IPS-18c (cell line): ENCODE results near the gene CNTN1.
"Not testable (repeated sequence)": the region's sequence is repeated elsewhere in the genome, so short reads cannot be mapped to it uniquely, and the experiment has no call there.

Source experiments
- H3K4me3 ChIP-seq: 2 replicates; pipeline ENCODE4 v1.7.0; 2013; ENCODE audit warnings: low read depth, mild to moderate bottlenecking, low read length, moderate library complexity; ENCODE audit not compliant: insufficient read depth
- H3K9me3 ChIP-seq: one replicate; pipeline ENCODE4 v1.6.1; 2013; ENCODE audit warnings: mild to moderate bottlenecking, low read length, moderate library complexity; ENCODE audit not compliant: control insufficient read depth, insufficient read depth

Gene CNTN1

DNA sequence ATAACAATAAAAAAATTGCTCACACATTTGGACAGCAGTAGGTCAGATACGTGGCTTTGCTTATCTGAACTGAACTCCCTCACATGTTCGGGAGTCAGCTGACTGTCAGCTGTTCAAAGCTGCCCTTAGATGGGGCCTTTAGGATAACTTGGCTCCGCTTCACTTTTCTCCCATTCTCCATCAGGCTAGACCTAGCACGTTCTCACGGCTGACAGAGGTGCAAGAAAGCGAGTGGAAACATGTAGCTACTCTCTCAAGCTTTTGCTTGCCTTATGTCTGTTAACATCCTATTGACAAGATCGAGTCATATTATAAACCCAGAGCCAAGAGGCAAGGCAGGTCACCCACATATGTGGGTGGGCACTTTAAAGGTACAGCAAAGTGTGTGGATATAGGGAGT, 383.9 kb downstream of the CNTN1 start:
- no peak overlapping the region for H3K4me3 ChIP-seq
- H3K9me3 ChIP-seq: no peaks in the 10 kb centered on the region

DNA sequence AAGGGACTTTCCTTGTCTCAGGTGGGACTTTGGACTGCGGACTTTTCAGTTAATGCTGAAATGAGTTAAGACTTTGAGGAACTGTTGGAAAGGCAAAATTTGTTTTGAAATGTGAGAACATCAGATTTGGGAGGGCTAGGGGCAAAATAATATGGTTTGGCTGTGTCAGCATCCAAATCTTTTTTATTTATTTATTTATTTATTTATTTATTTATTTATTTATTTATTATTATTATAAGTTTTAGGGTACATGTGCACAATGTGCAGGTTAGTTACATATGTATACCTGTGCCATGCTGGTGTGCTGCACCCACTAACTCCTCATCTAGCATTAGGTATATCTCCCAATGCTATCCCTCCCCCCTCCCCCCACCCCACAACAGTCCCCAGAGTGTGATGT, 389.0 kb downstream of the CNTN1 start:
- not testable (repeated sequence) for H3K9me3 ChIP-seq, H3K4me3 ChIP-seq

DNA sequence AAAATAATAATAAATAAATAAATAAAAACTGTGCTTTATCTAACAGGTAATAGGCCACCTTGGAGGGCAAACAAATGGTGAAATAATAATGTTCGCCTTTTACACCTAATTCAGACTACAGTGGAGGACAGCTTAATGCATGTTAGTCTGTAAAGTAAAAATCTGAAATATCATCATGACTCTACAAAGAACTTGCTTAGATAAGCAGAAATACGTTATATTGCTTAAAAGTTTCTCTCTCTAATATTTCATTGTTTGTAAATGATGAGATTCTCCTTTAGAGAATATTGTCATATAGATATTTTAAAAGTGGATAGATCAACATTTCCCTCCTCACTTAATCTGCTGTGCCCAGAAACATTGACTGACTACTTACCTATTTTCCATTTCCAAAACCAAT, 397.2 kb downstream of the CNTN1 start:
- Histone ChIP-seq H3K9me3 (no peaks in the 10 kb centered on the region), H3K4me3 (no peak overlapping the region)

DNA sequence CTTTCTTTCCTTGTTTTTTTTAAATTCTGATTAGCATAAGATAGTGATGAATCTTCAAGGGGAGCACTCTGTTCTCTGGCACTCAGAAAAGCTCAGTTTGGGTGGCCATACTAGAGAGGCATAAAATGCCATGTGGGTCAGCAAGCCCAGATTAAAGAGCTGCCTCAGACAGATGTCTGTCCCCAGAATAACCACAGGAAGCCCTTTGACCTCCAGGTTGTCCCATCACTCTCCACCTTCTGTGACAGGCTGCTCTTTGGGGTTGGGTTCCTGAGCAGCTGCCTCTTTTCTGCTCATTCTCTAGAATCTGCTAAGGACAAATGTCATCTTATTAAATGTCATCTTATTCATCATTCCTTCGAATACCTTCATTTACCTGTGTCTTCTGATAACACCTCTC, 399.9 kb downstream of the CNTN1 start:
- Histone ChIP-seq H3K4me3 (no peak overlapping the region), H3K9me3 (no peaks in the 10 kb centered on the region)

DNA sequence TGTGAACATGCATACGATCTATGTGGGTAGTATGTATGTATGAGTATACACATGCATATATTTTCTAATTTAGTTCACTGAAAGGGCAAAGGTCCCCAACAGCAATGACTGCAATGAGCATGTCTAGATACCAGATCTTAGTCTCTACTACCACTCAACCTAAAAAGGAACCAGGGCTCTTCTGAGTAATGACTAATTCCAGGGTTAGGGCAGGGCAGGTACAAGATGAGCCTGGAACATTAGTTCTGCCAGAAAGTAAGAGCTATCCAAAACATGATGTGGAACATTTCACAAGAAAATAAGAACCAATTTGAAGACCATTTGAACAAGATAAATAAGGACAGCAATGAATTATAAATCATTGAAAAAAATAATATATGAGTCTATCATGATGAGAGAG, 404.6 kb downstream of the CNTN1 start:
- H3K9me3 ChIP-seq: no peaks in the 10 kb centered on the region

DNA sequence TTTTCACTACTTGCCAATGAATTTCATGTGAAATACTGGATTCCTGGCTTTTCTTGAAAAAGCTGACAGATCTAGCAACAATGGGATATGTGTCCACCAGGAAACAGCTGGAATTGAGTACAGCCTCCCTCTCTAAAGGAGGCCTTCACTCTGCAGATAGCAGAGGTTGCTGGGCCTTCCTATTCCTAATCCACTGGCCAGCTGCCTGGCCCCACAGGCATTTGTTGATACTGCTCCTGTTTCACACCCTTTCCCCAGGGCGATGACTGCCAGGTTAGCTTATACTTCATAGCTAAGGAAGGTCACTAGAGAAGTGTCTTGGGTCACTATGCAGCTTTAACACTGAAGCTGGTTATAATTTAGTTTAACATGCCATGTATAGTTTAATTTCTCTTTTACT, 408.3 kb downstream of the CNTN1 start:
- Histone ChIP-seq H3K4me3 (no peak overlapping the region), H3K9me3 (no peaks in the 10 kb centered on the region)

More for the DNA sequence above, 404.6 kb downstream of the CNTN1 start:
- no peak overlapping the region for H3K4me3 ChIP-seq

DNA sequence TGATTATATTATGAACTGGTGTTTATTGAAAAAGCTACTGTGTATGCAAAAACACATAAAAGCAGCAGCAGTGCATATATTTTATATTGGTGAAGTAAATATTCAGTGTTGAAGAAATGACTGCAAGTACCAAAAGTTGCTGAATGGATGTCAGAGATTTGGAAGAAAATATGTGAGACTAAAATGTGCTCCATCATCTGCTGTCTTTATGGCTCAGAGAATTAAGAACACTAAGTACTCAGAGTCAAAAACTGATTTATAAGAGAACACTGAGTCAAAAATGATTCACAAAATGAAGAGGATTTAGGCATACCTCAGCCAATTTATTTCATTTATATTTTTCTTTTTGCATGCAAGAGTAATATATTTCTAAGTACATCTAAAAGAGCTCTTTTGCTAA, 409.6 kb downstream of the CNTN1 start:
- no peak overlapping the region for H3K4me3 ChIP-seq
- H3K9me3 ChIP-seq: no peaks in the 10 kb centered on the region

DNA sequence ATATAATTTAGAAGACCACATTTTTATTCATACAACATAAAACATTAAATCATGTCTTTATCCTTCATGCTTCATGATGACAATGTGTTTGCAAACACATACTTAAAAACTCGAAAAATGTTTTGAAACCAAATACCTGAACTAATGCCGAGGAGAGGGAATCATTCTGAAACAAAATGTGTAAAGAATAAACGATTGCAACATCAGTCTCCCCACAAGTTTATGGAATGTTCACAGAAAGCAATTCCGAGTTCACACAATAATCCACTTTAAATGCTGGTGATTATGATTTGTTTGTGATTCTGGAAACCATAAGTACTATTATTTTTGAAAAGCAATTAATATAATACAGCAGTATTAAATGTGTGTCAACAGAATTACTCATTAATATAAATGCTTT, 411.4 kb downstream of the CNTN1 start:
- Histone ChIP-seq H3K4me3 (no peak overlapping the region), H3K9me3 (no peaks in the 10 kb centered on the region)

DNA sequence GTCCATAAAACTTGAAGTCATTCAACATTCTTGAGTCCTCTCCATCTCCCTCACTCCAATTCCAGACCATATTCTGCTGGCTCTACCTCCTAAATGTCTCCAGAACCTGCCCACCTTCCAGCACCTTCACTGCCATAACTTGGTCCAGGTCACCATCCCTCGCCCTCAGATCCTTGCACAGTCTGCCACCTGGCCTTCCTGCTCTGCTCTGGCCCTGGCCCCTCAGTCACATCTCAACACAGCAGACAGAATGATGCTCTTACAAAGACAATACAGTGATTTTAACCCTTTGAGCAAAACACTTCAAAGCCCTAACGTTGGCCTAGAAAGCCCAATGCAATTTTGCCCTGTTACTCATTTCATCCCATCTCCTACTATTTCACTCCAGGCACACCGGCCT, 414.1 kb downstream of the CNTN1 start:
- no peaks in the 10 kb centered on the region for H3K9me3 ChIP-seq
- H3K4me3 ChIP-seq: no peak overlapping the region

DNA sequence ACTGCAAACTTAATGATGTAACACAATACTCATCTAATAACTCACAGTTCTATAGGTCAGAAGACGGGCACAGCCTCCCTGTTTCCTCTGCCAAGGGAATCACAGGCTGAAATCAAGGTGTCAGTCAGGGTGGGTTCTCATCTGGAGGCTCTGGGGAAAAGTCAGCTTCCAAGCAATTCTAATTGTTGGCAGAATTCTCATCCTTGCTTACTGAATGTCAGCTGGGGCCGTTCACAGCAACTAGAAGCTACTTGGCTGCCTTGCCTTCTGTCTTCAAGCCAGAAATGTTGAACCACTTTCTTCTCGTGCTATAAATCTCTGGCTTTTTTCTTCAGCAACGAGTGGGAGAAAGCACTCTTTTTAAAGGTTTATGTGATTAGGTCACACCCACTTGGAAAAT, 415.8 kb downstream of the CNTN1 start:
- Histone ChIP-seq H3K9me3 (no peaks in the 10 kb centered on the region), H3K4me3 (no peak overlapping the region)

DNA sequence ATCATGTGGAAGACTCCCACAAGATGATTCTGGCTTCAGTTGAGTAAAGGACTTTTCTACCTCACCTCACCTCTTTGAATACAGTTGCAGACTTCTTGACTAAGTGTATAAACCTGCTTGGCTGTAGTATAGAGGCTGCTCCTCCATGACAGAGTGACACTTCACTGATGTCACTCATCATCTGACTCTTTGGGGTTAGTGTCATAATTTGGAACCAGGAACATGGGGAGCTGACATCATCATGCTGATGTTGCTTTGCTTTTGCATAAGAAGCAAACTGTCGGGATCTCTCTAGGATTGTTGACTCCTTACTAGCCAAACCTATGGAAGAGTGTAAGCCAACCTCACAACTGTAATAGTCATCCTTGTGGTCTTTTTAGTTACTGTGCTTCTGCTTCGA, 420.7 kb downstream of the CNTN1 start:
- Histone ChIP-seq H3K4me3 (no peak overlapping the region), H3K9me3 (no peaks in the 10 kb centered on the region)

DNA sequence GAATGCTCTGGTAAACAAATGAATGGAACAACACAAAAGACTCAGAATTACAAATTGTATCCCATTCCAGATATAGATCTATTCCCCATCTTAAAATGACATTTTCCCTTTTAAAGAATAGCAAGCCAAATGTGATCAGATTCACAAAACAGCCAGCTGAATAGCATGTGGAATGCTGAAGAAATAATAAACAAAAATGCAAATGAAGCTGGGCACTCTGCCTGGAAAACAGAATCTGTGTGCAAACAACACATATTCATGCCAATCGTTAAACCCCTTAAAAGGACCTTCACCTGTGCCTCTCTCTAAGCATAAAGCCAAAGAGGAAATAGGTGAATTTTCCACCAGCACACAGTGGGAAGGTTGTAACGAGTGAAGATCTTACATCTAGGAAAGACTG, 428.0 kb downstream of the CNTN1 start:
- Histone ChIP-seq H3K4me3 (no peak overlapping the region), H3K9me3 (no peaks in the 10 kb centered on the region)

DNA sequence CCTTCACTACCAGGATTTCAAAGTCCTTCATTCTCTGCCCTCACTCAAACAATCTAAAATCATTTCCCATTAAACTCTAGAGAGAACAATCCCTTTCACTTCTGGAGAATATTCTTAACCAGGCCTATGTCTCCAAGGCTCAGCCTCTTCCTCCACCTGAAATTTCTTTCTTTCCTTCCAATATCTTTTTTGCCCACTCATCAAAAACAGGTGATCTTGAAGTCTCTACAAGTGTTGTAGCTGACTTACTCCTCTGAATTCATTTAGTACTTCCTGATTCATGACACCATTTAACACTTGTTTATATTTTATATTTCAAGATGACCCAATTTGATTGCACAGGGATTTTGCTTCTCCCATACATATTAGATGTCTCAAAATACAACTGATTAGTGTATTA, 429.1 kb downstream of the CNTN1 start:
- no peak overlapping the region for H3K4me3 ChIP-seq
- no peaks in the 10 kb centered on the region for H3K9me3 ChIP-seq
